Measurements from ENCODE around the gene PAN3. TPM values are rescaled to one million over a fixed set of nuclear protein-coding genes. Genes with fewer than 3 reads are reported as not detected.

Gene PAN3
- total RNA-seq, 1 donor from 2014 or later = 21.6 TPM

- DNase-seq = no peak
Measured at GRCh38 chr13:28340272-28340793, 202.0 kb downstream of the PAN3 start.

GRCh38 chr13:28342251-28342650 lies 203.9 kb downstream of the PAN3 start:
- no peak for DNase-seq

- no peak for DNase-seq
Measured at GRCh38 chr13:28344163-28344562, 205.8 kb downstream of the PAN3 start.

Other genes starting within 250 kb of the PAN3 start
- gene PDX1, start 218.5 kb upstream of the PAN3 start, total RNA-seq = not detected in 2 replicates
- not detected in 2 replicates for gene CDX2, start 169.2 kb upstream of the PAN3 start, total RNA-seq
- gene URAD, start 149.9 kb upstream of the PAN3 start, total RNA-seq = not detected in 2 replicates
- gene FLT3, start 38.0 kb upstream of the PAN3 start, total RNA-seq = not detected in 2 replicates